ENCODE data around the gene DDX28.
"Not testable (repeated sequence)": the region's sequence is repeated elsewhere in the genome, so short reads cannot be mapped to it uniquely, and the experiment has no call there.

Gene DDX28

GRCh38 chr16:68037841-68038597 is 15.0 kb upstream of the DDX28 start:
- no peak for DNase-seq (ENCODE audit: low read depth)

GRCh38 chr16:68035227-68035626 is 12.2 kb upstream of the DDX28 start:
- DNase-seq (ENCODE audit: low read depth), result no peak

- DNase-seq (ENCODE audit: low read depth), result no peak
Measured at GRCh38 chr16:68033101-68033500, 10.1 kb upstream of the DDX28 start.

GRCh38 chr16:68031951-68032350 is 8.9 kb upstream of the DDX28 start:
- no peak for DNase-seq (ENCODE audit: low read depth)

- DNase-seq (ENCODE audit: low read depth), result not testable (repeated sequence)
Measured at GRCh38 chr16:68030108-68030507, 7.1 kb upstream of the DDX28 start.

- DNase-seq (ENCODE audit: low read depth), result no peak
Measured at GRCh38 chr16:68028996-68029395, 6.0 kb upstream of the DDX28 start.

GRCh38 chr16:68022278-68022727 is 729 bp downstream of the DDX28 start:
- no peak for DNase-seq (ENCODE audit: low read depth)

- DNase-seq (ENCODE audit: low read depth), result no peak
Measured at GRCh38 chr16:68021490-68021889, 1.5 kb downstream of the DDX28 start.

- DNase-seq (ENCODE audit: low read depth), result no peak
Measured at GRCh38 chr16:68019167-68019680, 3.8 kb downstream of the DDX28 start.

GRCh38 chr16:68015681-68016080 is 7.4 kb downstream of the DDX28 start, which contains the start of gene DPEP2NB:
DPEP2NB (minus strand) TSS chr16:68015911; CDS start chr16:68015770, 141 bp downstream.
- DNase-seq (ENCODE audit: low read depth), result no peak

GRCh38 chr16:68013440-68013839 is 9.6 kb downstream of the DDX28 start:
- no peak for DNase-seq (ENCODE audit: low read depth)

- not testable (repeated sequence) for DNase-seq (ENCODE audit: low read depth)
Measured at GRCh38 chr16:68009872-68010271, 13.2 kb downstream of the DDX28 start.

- DNase-seq (ENCODE audit: low read depth), result no peak
Measured at GRCh38 chr16:68009157-68009735, 13.8 kb downstream of the DDX28 start.

GRCh38 chr16:68005786-68006286 is 17.2 kb downstream of the DDX28 start:
- DNase-seq (ENCODE audit: low read depth), result no peak

GRCh38 chr16:68005211-68005610 is 17.8 kb downstream of the DDX28 start:
- DNase-seq (ENCODE audit: low read depth), result no peak

- DNase-seq (ENCODE audit: low read depth), result no peak
Measured at GRCh38 chr16:68003031-68003430, 20.0 kb downstream of the DDX28 start.

GRCh38 chr16:68000450-68000849 is 22.6 kb downstream of the DDX28 start:
- no peak for DNase-seq (ENCODE audit: low read depth)

- DNase-seq (ENCODE audit: low read depth), result no peak
Measured at GRCh38 chr16:67999985-68000384, 23.0 kb downstream of the DDX28 start.

GRCh38 chr16:67998779-67999688 is 24.0 kb downstream of the DDX28 start, which contains the start of gene DPEP2:
DPEP2 (minus strand) TSS chr16:67999484; CDS start chr16:67993212, 6,272 bp downstream.
- not testable (repeated sequence) for DNase-seq (ENCODE audit: low read depth)

- DNase-seq (ENCODE audit: low read depth), result not testable (repeated sequence)
Measured at GRCh38 chr16:67998231-67998778, 24.7 kb downstream of the DDX28 start.

GRCh38 chr16:67996666-67997065 is 26.4 kb downstream of the DDX28 start:
- no peak for DNase-seq (ENCODE audit: low read depth)

GRCh38 chr16:67995423-67995822 is 27.6 kb downstream of the DDX28 start:
- no peak for DNase-seq (ENCODE audit: low read depth)

Measured in activated T-cell treated with anti-CD3 and anti-CD28 coated beads for 24 hours (primary cell).